RWPE2 (cell line): Measurements from ENCODE around the gene NIT1.

ENCODE experiments used
- ATAC-seq: fragments of 200-7000 bp; cut with Tn5 transposase; 3 replicates; pipeline ENCODE4 v1.9.1; 2021; ENCODE audit warnings: low read depth
- DNase-seq: peaks from one replicate; pipeline ENCODE4 v3.0.0-alpha.2; 2020; ENCODE audit warnings: low spot score
- H3K27ac ChIP-seq: fragments of 450-650 bp; 2 replicates; pipeline ENCODE4 v1.5.1; 2017; ENCODE audit warnings: mild to moderate bottlenecking; ENCODE audit not compliant: poor library complexity, severe bottlenecking
- H3K27me3 ChIP-seq: fragments of 250-450 bp; sonication (Bioruptor Pico); 2 replicates; pipeline ENCODE4 v1.5.1; 2021; ENCODE audit warnings: mild to moderate bottlenecking, moderate library complexity; ENCODE audit not compliant: insufficient read depth, poor library complexity, severe bottlenecking
- H3K36me3 ChIP-seq: fragments of 250-450 bp; sonication (Bioruptor Pico); 2 replicates; pipeline ENCODE4 v1.5.1; 2020; ENCODE audit warnings: low read depth, mild to moderate bottlenecking, moderate library complexity
- H3K4me1 ChIP-seq: fragments of 250-450 bp; sonication (Bioruptor Pico); 2 replicates; pipeline ENCODE4 v1.5.1; 2021; ENCODE audit warnings: mild to moderate bottlenecking, moderate library complexity; ENCODE audit not compliant: insufficient read depth, poor library complexity, severe bottlenecking
- H3K4me3 ChIP-seq: fragments of 250-450 bp; sonication (Bioruptor Pico); 2 replicates; pipeline ENCODE4 v1.5.1; 2021; ENCODE audit warnings: mild to moderate bottlenecking, moderate library complexity; ENCODE audit not compliant: severe bottlenecking
- H3K9me3 ChIP-seq: fragments of 250-450 bp; sonication (Bioruptor Pico); 2 replicates; pipeline ENCODE4 v1.5.1; 2021; ENCODE audit warnings: mild to moderate bottlenecking, moderate library complexity; ENCODE audit not compliant: severe bottlenecking
- CTCF ChIP-seq: fragments of 450-650 bp; IDR thresholded peaks from one replicate; pipeline ENCODE4 v1.5.1; 2017; ENCODE audit warnings: mild to moderate bottlenecking, moderate library complexity; ENCODE audit not compliant: poor library complexity, severe bottlenecking

NIT1 gene

DNA sequence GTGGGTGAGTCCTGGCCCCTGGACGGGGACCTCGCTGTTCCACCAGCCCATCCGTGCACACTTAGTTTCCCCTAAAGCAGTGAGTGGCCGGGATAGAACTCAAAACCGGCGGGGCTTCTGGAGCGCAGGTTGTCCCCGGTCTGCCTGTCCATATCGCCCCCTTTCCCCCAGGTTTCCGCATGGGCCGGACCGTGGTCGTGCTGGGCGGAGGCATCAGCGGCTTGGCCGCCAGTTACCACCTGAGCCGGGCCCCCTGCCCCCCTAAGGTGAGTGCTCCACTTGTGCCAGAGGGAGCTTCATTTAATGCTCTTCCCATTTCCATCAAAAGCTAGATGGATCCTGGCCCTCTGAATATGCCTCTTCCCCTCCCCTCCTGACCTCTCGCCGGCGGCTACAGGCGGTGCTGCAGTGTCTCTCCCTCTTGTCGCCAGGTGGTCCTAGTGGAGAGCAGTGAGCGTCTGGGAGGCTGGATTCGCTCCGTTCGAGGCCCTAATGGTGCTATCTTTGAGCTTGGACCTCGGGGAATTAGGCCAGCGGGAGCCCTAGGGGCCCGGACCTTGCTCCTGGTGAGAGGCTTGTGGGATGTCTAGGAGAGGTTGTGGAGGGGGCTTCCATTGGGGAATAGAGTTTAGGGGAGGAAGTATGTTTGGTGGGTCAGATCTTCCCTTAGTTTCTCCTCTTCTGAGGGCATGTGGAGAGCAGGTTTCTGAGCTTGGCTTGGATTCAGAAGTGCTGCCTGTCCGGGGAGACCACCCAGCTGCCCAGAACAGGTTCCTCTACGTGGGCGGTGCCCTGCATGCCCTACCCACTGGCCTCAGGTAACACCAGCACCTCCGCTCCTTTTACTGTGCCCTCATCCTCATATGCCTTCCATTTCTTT, 49.0 kb downstream of the NIT1 start:
- Histone ChIP-seq H3K9me3 (no peaks in the 10 kb centered on the region), H3K36me3 (peaks cover 26% of the 10 kb centered on the region), H3K4me1 (no peaks in the 10 kb centered on the region), H3K27me3 (no peaks in the 10 kb centered on the region), H3K4me3 (peak overlapping the region; percentile 61), H3K27ac (peak overlapping the region; percentile 28)
- ATAC-seq (no peak; the same call in 2 of the 3 replicates), DNase-seq (no peak)
- TF ChIP-seq CTCF: no peak

DNA sequence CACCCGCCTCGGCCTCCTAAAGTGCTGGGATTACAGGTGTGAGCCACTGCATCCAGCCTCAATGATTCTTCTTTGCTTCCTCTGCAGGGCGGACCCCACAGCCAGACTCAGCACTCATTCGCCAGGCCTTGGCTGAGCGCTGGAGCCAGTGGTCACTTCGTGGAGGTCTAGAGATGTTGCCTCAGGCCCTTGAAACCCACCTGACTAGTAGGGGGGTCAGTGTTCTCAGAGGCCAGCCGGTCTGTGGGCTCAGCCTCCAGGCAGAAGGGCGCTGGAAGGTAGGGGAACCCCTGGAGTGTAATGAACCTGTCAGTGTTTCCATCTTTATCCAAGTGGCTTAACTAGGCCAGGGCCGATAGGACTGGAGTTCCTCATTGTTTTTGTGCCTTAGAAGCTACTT, 51.0 kb downstream of the NIT1 start:
- ATAC-seq (no peak), DNase-seq (no peak)
- no peaks in the 10 kb centered on the region for H3K9me3 ChIP-seq
- TF ChIP-seq CTCF: no peak
- H3K36me3 ChIP-seq: peaks cover 31% of the 10 kb centered on the region
- H3K4me3 ChIP-seq: no peak overlapping the region
- no peaks in the 10 kb centered on the region for H3K27me3 ChIP-seq
- no peaks in the 10 kb centered on the region for H3K4me1 ChIP-seq
- no peak overlapping the region for H3K27ac ChIP-seq
